Stimulated activated CD4-positive, alpha-beta T cell treated with anti-CD3 and anti-CD28 coated beads, TNF-alpha, amount 100 ng/mL, for 48 hours (primary cell): Measurements from ENCODE around the gene KLF3.
"Not testable (repeated sequence)": the region's sequence is repeated elsewhere in the genome, so short reads cannot be mapped to it uniquely, and the experiment has no call there.

Experiments used
- DNase-seq, 3 donors: peaks; one replicate each; pipeline ENCODE4 v3.0.0-alpha.2; 2020; ENCODE audit warnings: low read depth in 3 of 3

The KLF3 gene

GRCh38 chr4:38663801-38664705 lies at the start of gene KLF3:
Gene KLF3, plus strand, starts transcription at chr4:38664199. Its CDS starts 16,427 bp downstream, at chr4:38680626.
- DNase-seq, result peak; percentile 52 to 58 (median 58)

DNA sequence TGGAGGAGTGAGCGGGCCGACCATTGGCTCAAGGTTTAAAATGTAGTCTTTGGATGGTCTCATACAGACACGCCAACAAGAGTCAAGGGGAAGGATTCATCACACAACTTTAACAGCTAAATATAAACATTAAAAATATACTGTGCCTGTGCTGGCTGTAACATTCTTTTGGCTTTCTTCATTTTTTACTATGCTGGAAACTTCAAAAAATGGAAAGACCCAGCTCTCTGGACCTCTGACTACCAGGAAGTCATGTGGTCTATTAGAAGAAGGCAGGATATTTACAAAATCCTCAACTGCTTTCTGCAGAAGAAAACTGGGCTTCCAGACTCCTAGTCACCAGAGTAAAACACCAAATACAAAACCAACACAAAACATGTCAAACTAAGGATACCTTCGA lies 49.8 kb upstream of the KLF3 start:
- DNase-seq, result no peak

- no peak for DNase-seq
Measured at GRCh38 chr4:38615847-38616246, 48.2 kb upstream of the KLF3 start.

GRCh38 chr4:38618505-38618904 lies 45.5 kb upstream of the KLF3 start:
- DNase-seq, result no peak

DNA sequence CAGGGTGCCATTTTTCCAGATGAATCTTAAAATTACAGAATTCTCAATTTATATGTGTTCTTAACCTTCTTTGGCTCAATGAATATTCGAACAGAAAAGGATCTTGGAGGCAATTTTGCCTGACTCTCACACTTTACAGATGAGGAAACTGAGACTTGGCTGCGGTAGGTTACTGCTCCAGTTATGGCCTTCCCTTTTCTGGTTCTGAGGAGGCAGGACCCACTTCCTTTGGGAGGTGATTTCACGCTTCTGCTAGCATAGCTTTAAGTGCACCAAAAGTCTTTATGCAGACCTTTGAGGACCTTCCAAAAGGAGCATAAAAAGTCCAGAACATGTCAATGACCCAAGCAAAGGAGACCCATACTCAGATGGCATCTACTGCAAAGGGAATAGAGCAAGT lies 44.7 kb upstream of the KLF3 start:
- no peak for DNase-seq

DNA sequence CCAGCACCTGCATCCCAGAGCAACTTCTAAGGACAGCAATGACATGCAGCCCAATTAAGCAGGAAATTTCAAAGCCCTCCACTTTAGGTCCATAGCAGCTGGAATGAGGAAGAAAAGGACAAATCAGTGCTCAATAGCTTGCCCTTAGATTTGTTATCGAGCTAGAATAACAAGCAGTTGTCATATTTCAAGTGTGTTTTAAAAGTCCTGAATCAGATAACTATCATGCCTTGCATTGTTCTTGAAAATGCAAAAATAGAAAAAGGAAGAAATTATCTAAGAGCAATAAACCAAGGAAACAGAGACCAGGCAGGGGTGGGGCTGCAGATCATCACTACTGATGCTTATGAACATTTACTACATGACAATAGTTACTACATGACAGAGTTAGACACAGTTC lies 43.9 kb upstream of the KLF3 start:
- DNase-seq, result no peak

- DNase-seq, result no peak
Measured at GRCh38 chr4:38620527-38621027, 43.4 kb upstream of the KLF3 start.

DNA sequence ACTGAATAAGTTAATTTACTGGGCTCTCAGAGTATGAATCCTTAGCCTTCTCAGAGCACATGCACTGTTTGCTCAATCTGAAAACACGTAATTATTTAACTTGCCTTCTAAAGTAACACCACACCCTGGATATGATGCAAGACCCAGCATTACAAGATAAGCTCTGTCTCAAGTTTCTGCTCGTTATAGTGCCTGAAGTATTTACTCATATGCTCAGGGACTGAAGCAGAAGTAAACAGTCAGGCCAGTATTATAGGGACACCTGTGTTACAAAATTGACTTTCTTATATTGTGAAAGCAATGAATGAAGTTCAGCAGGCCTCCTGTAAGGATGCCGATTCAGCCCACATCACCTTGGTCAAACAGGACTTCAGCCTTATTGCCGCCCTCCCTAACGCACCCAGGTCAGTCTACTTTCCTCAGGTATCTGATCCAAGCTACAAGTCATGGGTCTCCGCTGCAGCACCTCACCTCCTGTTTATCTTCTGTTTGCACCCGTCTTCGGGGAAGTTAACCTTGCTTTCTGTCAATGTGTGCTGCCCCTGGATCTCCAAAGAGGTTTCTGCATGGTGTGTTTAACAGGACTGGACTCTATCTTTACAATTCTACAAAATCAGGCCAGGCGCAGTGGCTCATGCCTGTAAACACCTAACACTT lies 42.8 kb upstream of the KLF3 start:
- no peak for DNase-seq

DNA sequence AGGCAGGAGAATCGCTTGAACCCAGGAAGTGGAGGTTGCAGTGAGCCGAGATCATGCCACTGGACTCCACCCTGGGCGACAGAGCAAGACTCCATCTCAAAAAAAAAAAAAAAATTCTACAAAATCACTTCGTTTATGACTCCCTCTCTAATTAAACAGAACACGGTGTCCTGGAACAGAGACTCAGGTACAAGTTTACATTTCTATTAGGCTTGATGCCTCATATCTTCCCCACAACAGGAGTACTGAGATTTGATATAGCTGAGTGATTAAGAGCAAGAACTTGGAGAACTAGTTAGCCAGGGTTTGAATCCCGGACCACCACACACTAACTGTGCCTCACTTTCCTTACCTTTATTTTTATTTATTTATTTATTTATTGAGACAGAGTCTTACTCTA lies 42.2 kb upstream of the KLF3 start:
- DNase-seq, result no peak

GRCh38 chr4:38622340-38622739 lies 41.7 kb upstream of the KLF3 start:
- DNase-seq, result not testable (repeated sequence)

DNA sequence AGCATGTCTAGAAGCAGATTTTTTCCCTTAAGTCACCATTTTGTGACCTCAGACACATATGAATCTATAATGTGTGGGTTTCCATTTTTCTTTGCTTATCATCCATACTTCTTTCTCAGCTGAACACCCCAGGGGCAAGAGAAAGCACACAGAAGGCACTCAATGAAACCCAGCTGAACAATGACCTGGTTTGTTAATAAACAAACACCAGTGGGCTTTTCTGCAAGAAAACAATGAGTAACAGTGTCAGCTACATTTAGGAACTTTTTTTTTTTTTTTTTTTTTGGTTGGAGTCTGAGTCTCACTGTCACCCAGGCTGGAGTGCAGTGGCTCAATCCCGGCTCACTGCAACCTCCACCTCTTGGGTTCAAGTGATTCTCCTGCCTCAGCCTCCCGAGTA lies 40.7 kb upstream of the KLF3 start:
- DNase-seq, result no peak

DNA sequence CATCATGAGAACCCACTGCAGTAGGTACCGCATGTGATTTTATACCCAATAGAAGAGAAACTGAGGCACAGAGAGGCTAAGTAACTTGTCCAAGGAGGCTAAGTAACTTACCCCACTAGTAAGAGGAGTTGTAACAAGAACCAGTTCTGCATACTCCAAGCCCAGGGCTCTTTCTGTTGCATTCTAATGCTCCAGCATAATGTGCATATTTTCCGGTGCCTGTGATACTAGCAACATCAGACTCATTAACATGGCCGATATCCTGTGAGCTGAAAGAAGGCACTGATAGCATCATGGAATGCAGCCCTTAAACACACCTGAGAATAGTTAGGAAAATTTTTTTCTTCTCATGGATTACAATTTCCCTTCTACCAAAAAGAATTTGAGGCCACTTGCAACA lies 39.7 kb upstream of the KLF3 start:
- DNase-seq, result no peak

DNA sequence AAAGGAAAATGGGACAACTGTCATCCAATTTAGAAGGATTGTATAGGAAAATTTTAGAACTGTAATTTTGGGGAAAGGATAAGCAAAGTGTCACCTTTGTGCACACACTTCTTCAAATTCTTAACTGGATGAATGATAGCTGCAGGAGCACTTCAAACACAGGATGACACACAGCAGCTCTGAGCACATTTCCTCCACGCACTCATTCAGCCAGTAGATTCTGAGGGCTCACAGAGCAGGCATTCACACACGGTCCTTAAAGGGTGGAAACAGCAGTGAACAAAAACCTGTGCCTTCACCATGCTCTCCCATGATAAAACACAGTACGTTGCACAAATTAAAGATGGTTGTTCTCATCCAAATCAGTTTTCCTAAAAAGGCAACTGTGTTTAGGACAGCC lies 38.5 kb upstream of the KLF3 start:
- no peak for DNase-seq

DNA sequence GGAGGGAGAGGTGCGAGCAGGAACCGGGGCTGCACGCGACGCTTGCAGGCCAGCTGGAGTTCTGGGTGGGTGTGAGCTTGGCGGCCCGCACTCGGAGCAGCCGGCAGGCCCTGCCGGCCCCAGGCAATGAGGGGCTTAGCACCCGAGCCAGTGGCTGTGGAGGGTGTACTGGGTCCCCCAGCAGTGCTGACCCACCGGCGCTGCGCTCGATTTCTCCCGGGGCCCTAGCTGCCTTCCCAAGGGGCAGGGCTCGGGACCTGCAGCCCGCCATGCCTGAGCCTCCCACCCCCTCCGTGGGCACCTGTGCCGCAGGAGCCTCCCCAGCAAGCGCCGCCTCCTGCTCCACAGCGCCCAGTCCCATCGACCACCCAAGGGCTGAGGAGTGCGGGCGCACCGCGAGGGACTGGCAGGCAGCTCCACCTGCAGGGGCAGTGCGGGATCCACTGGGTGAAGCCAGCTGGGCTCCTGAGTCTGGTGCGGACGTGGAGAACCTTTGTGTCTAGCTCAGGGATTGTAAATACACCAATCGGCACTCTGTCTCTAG lies 37.0 kb upstream of the KLF3 start:
- DNase-seq, result not testable (repeated sequence)

GRCh38 chr4:38630519-38630918 lies 33.5 kb upstream of the KLF3 start:
- no peak for DNase-seq

- DNase-seq, result no peak
Measured at GRCh38 chr4:38634047-38634759, 29.8 kb upstream of the KLF3 start.

- no peak for DNase-seq
Measured at GRCh38 chr4:38639242-38639641, 24.8 kb upstream of the KLF3 start.

GRCh38 chr4:38641811-38642210 lies 22.2 kb upstream of the KLF3 start:
- DNase-seq, result no peak

- no peak for DNase-seq
Measured at GRCh38 chr4:38644201-38644600, 19.8 kb upstream of the KLF3 start.

- DNase-seq, result no peak
Measured at GRCh38 chr4:38647101-38647819, 16.7 kb upstream of the KLF3 start.

GRCh38 chr4:38650133-38650532 lies 13.9 kb upstream of the KLF3 start:
- no peak for DNase-seq
